Neuronal stem cell (in vitro differentiated cells): ENCODE results near the gene CCL28.

Experiments
- DNase-seq: peaks from one replicate; pipeline ENCODE4 v3.0.0-alpha.2; 2013; ENCODE audit warnings: low spot score
- H2AFZ ChIP-seq: one replicate; pipeline ENCODE4 v1.6.1; 2013; ENCODE audit warnings: mild to moderate bottlenecking, low read length, inconsistent platforms
- H2AK5ac ChIP-seq: 2 replicates; pipeline ENCODE4 v1.6.1; 2013; ENCODE audit warnings: low read depth, mild to moderate bottlenecking, inconsistent platforms, low read length, moderate library complexity, mixed read lengths
- H2BK120ac ChIP-seq: 2 replicates; pipeline ENCODE4 v1.6.1; 2013; ENCODE audit warnings: low read depth, mild to moderate bottlenecking, inconsistent platforms, low read length, moderate library complexity, mixed read lengths
- H2BK12ac ChIP-seq: one replicate; pipeline ENCODE4 v1.6.1; 2013; ENCODE audit warnings: low read length, inconsistent platforms
- H2BK15ac ChIP-seq: 2 replicates; pipeline ENCODE4 v1.6.1; 2013; ENCODE audit warnings: mild to moderate bottlenecking, low read length, inconsistent platforms, mixed read lengths
- H2BK5ac ChIP-seq: one replicate; pipeline ENCODE4 v1.6.1; 2013; ENCODE audit warnings: inconsistent platforms, mild to moderate bottlenecking, low read length, moderate library complexity
- H3K14ac ChIP-seq: one replicate; pipeline ENCODE4 v1.6.1; 2013; ENCODE audit warnings: low read length, inconsistent platforms
- H3K18ac ChIP-seq: 2 replicates; pipeline ENCODE4 v1.6.1; 2013; ENCODE audit warnings: low read length, inconsistent platforms
- H3K23ac ChIP-seq: 2 replicates; pipeline ENCODE4 v1.6.1; 2013; ENCODE audit warnings: low read depth, mild to moderate bottlenecking, mixed read lengths, low read length, inconsistent platforms; ENCODE audit not compliant: poor library complexity
- H3K27ac ChIP-seq: replicated peaks from 3 replicates; pipeline ENCODE4 v1.5.1; 2013; ENCODE audit warnings: low read length, inconsistent platforms
- H3K27me3 ChIP-seq, 3 experiments: 2 replicates each; pipeline ENCODE4 v1.6.1; 2013; ENCODE audit warnings: low read length in 3 of 3, mild to moderate bottlenecking in 2 of 3, inconsistent platforms in 1 of 3, low read depth in 1 of 3, mixed read lengths in 1 of 3, moderate library complexity in 1 of 3; ENCODE audit not compliant: control insufficient read depth in 3 of 3, insufficient read depth in 3 of 3
- H3K36me3 ChIP-seq, 2 donors: replicated peaks in 1 of 2; 2 replicates each; pipeline ENCODE4 v1.6.1; 2013; ENCODE audit warnings: low read length in 2 of 2; ENCODE audit not compliant: control insufficient read depth in 2 of 2, insufficient read depth in 2 of 2
- H3K4ac ChIP-seq: 2 replicates; pipeline ENCODE4 v1.6.1; 2013; ENCODE audit warnings: inconsistent platforms, mild to moderate bottlenecking, low read length, moderate library complexity
- H3K4me1 ChIP-seq, 2 donors: 1 replicate in 1 of 2; 2 replicates in 1 of 2; pipeline ENCODE4 v1.6.1; 2013; ENCODE audit warnings: low read length in 2 of 2, low read depth in 1 of 2; ENCODE audit not compliant: control insufficient read depth in 2 of 2, insufficient read depth in 1 of 2
- H3K4me2 ChIP-seq: one replicate; pipeline ENCODE4 v1.6.1; 2013; ENCODE audit warnings: mild to moderate bottlenecking, low read length, inconsistent platforms; ENCODE audit not compliant: insufficient read depth, poor library complexity, severe bottlenecking
- H3K4me3 ChIP-seq, 2 donors: 2 replicates each; pipeline ENCODE4 v1.5.1; 2013; ENCODE audit warnings: low read length in 2 of 2, mild to moderate bottlenecking in 2 of 2, inconsistent platforms in 1 of 2, moderate library complexity in 1 of 2
- H3K79me1 ChIP-seq: one replicate; pipeline ENCODE4 v1.6.1; 2013; ENCODE audit warnings: low read depth, mild to moderate bottlenecking, inconsistent platforms, low read length, moderate library complexity
- H3K9ac ChIP-seq: one replicate; pipeline ENCODE4 v1.6.1; 2013; ENCODE audit warnings: mild to moderate bottlenecking, low read depth, low read length, inconsistent platforms; ENCODE audit not compliant: poor library complexity
- H3K9me3 ChIP-seq, 2 donors: replicated peaks in 1 of 2; 2 replicates each; pipeline versions ENCODE3 to v1.6.1; 2013; ENCODE audit warnings: low read length in 2 of 2, mild to moderate bottlenecking in 2 of 2, inconsistent platforms in 1 of 2, low read depth in 1 of 2, mixed read lengths in 1 of 2, moderate library complexity in 1 of 2; ENCODE audit not compliant: control insufficient read depth in 2 of 2, insufficient read depth in 1 of 2
- H4K8ac ChIP-seq: one replicate; pipeline ENCODE4 v1.6.1; 2013; ENCODE audit warnings: low read depth, mild to moderate bottlenecking, inconsistent platforms, low read length, moderate library complexity
- H4K91ac ChIP-seq: one replicate; pipeline ENCODE4 v1.6.1; 2013; ENCODE audit warnings: low read length, low read depth, mild to moderate bottlenecking, inconsistent platforms; ENCODE audit not compliant: poor library complexity
- WGBS, 2 donors: extraction: QIAGEN DNeasy Blood & Tissue Kit; methylation state at CpG; one replicate each; pipeline ENCODE4 v1.1.7; 2013; ENCODE audit warnings: missing lambda C conversion rate in 2 of 2, mixed read lengths in 1 of 2; ENCODE audit not compliant: insufficient read length in 2 of 2, insufficient replicate concordance in 1 of 2; ENCODE audit errors: extremely low coverage in 2 of 2; 5-methylcytosine and 5-hydroxymethylcytosine counted together

Gene CCL28

DNA sequence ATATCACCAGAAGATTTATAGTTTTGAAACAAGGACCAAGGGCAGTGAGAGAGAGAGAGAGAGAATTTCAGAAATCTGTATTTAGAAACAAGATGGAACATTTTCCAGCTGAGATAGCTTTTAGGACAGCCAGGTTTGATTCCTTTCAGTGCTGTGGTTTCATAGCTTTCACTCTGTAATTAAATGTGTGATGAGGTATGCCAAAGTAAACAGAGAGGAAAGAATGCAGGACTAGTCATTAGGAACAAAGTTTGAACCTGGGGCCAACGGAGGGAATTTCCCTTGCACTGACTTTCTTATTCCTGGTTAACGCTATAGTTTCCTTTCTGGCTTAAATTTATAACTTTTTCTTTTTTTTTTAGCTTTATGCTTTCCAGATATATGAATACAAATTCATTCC, 10.0 kb upstream of the CCL28 start:
- WGBS, 2 donors = no CpG with 5 or more reads among the region's 2 CpGs
- no peak overlapping the region for H3K27ac ChIP-seq
- no peaks in the 10 kb centered on the region for H3K79me1 ChIP-seq
- H3K27me3 ChIP-seq = no peaks in the 10 kb centered on the region
- H4K91ac ChIP-seq = no peak overlapping the region
- H3K18ac ChIP-seq = no peak overlapping the region
- DNase-seq = no peak
- H3K9me3 ChIP-seq = peaks cover 0 to 2% of the 10 kb centered on the region in 2 donors
- H3K23ac ChIP-seq = no peak overlapping the region
- H2BK120ac ChIP-seq = no peak overlapping the region
- H3K4me2 ChIP-seq = no peak overlapping the region
- no peak overlapping the region for H2AFZ ChIP-seq
- no peak overlapping the region for H3K4me3 ChIP-seq
- no peak overlapping the region for H2BK12ac ChIP-seq
- no peak overlapping the region for H2BK5ac ChIP-seq
- H2AK5ac ChIP-seq = no peak overlapping the region
- no peak overlapping the region for H3K4ac ChIP-seq
- H4K8ac ChIP-seq = no peak overlapping the region
- no peak overlapping the region for H3K14ac ChIP-seq
- H3K4me1 ChIP-seq = no peaks in the 10 kb centered on the region
- no peaks in the 10 kb centered on the region for H3K36me3 ChIP-seq
- H2BK15ac ChIP-seq = no peak overlapping the region
- H3K9ac ChIP-seq = no peak overlapping the region

DNA sequence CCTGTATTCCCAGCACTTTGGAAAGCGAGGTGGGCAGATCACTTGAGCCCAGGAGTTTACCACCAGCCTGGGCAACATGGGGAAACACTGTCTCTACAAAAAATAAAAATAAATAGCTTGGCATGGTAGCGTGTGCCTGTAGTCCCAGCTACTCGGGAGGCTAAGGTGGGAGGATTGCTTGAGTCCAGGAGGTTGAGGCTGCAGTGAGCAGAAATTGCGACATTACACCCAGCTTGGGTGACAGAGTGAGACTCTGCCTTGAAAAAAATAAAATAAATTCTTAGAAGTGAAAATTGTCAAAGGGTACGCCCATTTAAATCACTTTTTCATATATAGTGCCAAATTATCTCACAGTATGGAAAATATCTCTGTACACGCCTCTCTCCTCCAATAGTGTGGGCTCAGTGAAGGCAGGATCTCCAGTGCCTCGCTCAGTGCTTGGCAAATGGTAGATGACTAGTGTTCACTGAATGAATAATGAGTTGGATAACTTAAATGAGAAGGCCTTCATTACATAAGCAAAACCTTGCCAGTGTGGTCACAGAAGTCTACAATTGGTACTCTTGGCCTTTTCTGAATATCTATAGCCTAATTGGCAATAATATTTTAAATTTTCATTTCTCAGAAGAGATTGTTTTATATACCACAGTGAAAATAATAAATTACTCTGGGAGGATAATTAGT, 9.4 kb upstream of the CCL28 start:
- H2BK120ac ChIP-seq = no peak overlapping the region
- no peaks in the 10 kb centered on the region for H3K36me3 ChIP-seq
- H3K18ac ChIP-seq = no peak overlapping the region
- no peaks in the 10 kb centered on the region for H3K27me3 ChIP-seq
- no peak overlapping the region for H2BK12ac ChIP-seq
- H3K4ac ChIP-seq = no peak overlapping the region
- WGBS, 2 donors = no CpG with 5 or more reads among the region's 7 CpGs
- H3K4me3 ChIP-seq = no peak overlapping the region
- H3K4me2 ChIP-seq = no peak overlapping the region
- H3K23ac ChIP-seq = no peak overlapping the region
- H4K91ac ChIP-seq = no peak overlapping the region
- no peaks in the 10 kb centered on the region for H3K4me1 ChIP-seq
- DNase-seq = no peak
- H3K79me1 ChIP-seq = no peaks in the 10 kb centered on the region
- H4K8ac ChIP-seq = no peak overlapping the region
- peaks cover 0 to 2% of the 10 kb centered on the region in 2 donors for H3K9me3 ChIP-seq
- no peak overlapping the region for H2BK5ac ChIP-seq
- no peak overlapping the region for H3K14ac ChIP-seq
- H2AFZ ChIP-seq = no peak overlapping the region
- H2BK15ac ChIP-seq = no peak overlapping the region
- H2AK5ac ChIP-seq = no peak overlapping the region
- H3K27ac ChIP-seq = no peak overlapping the region
- no peak overlapping the region for H3K9ac ChIP-seq

DNA sequence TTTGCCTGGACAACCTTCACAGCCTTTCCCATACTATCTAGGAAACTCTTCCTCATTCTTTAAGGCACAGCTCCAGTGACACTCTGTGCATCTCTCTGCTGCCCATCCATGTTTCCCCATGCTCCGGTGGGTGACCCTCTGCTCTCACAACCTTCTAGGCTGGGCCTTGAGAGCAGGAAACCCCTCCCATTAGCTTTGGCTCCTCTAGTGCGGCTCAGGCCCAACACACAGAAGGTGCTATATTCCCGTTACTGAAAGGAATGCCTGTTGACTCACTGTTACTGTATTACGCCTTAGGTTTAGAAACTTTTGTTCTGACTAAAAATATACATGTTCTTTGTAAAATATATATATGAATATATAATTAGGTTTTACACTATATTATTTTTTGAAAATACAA, 8.1 kb upstream of the CCL28 start:
- peaks cover 0 to 2% of the 10 kb centered on the region in 2 donors for H3K9me3 ChIP-seq
- no peak overlapping the region for H4K8ac ChIP-seq
- no peak overlapping the region for H2BK15ac ChIP-seq
- H4K91ac ChIP-seq = no peak overlapping the region
- no peak for DNase-seq
- no peak overlapping the region for H2AK5ac ChIP-seq
- no peak overlapping the region for H3K4ac ChIP-seq
- peak overlapping the region; percentile 29 for H3K18ac ChIP-seq
- H3K36me3 ChIP-seq = no peaks in the 10 kb centered on the region
- no CpG with 5 or more reads among the region's 4 CpGs for WGBS, 2 donors
- H2BK12ac ChIP-seq = no peak overlapping the region
- H3K23ac ChIP-seq = no peak overlapping the region
- no peak overlapping the region for H3K27ac ChIP-seq
- no peak overlapping the region for H3K14ac ChIP-seq
- H3K9ac ChIP-seq = no peak overlapping the region
- H3K4me2 ChIP-seq = no peak overlapping the region
- no peaks in the 10 kb centered on the region for H3K27me3 ChIP-seq
- no peaks in the 10 kb centered on the region for H3K4me1 ChIP-seq
- no peak overlapping the region for H2BK5ac ChIP-seq
- no peak overlapping the region for H2BK120ac ChIP-seq
- no peaks in the 10 kb centered on the region for H3K79me1 ChIP-seq
- H2AFZ ChIP-seq = no peak overlapping the region
- H3K4me3 ChIP-seq = no peak overlapping the region

DNA sequence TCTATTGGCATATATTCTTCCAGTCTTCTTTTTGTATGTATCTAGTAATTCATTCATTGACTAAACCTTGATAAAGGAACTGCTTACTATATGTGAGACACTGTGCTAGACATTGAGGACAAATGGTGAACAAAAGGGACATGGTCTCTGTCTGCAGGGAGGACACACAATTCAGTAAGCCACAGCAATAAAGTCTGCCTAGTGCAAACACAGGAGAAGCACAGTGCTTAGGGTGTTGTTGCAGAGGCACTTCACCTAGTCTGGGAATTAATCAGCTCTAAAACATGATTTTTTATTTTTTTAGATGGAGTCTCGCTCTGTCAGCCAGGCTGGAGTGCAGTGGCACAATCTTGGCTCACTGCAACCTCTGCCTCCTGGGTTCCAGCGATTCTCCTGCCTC, 6.4 kb upstream of the CCL28 start:
- no peak overlapping the region for H2BK120ac ChIP-seq
- H3K4me3 ChIP-seq = no peak overlapping the region
- H3K4me2 ChIP-seq = no peak overlapping the region
- no peak overlapping the region for H2AFZ ChIP-seq
- no peak overlapping the region for H3K23ac ChIP-seq
- H3K27me3 ChIP-seq = no peaks in the 10 kb centered on the region
- H3K79me1 ChIP-seq = no peaks in the 10 kb centered on the region
- DNase-seq = no peak
- H3K27ac ChIP-seq = no peak overlapping the region
- H2AK5ac ChIP-seq = no peak overlapping the region
- no peaks in the 10 kb centered on the region for H3K4me1 ChIP-seq
- no CpG with 5 or more reads among the region's 2 CpGs for WGBS, 2 donors
- H2BK12ac ChIP-seq = no peak overlapping the region
- H4K91ac ChIP-seq = no peak overlapping the region
- H3K4ac ChIP-seq = no peak overlapping the region
- H3K9ac ChIP-seq = no peak overlapping the region
- H3K18ac ChIP-seq = no peak overlapping the region
- no peak overlapping the region for H2BK15ac ChIP-seq
- H2BK5ac ChIP-seq = no peak overlapping the region
- no peak overlapping the region for H4K8ac ChIP-seq
- no peaks in the 10 kb centered on the region for H3K9me3 ChIP-seq
- no peaks in the 10 kb centered on the region for H3K36me3 ChIP-seq
- H3K14ac ChIP-seq = no peak overlapping the region
